IMR-90 (cell line): ENCODE measurements around the gene FAF1. TPM values are rescaled to one million over a fixed set of nuclear protein-coding genes. Genes with fewer than 3 reads are reported as not detected.

ENCODE experiments used
- ATAC-seq: fragments of 200-7000 bp; cut with Tn5 transposase; 2 replicates; pipeline ENCODE4 v1.9.1; 2020; ENCODE audit warnings: low read depth, mild to moderate bottlenecking, moderate library complexity
- BruUV-seq: library from RNA; stranded (reverse); fragments of 400-500 nt; replicated peaks from 2 replicates; lab custom pipeline; 2021; lab: Mats Ljungman, UMichigan
- CTCF ChIA-PET: fragments of 300-600 bp; formaldehyde crosslinking; extraction: SDS; loops from one replicate; lab custom pipeline; 2021; ENCODE audit warnings: antibody characterized with exemption; lab: Yijun Ruan, JAX
- POLR2A ChIA-PET: fragments of 300-600 bp; sonication (Branson Sonifier 250); formaldehyde crosslinking; loops from one replicate; lab custom pipeline; 2022; ENCODE audit warnings: antibody characterized with exemption; ENCODE audit not compliant: unreplicated experiment; lab: Charles Lee
- DNase-seq: peaks from one replicate; pipeline ENCODE4 v3.0.0; 2013
- H2AFZ ChIP-seq: replicated peaks from 2 replicates; pipeline ENCODE3; 2013; ENCODE audit warnings: low read length, mild to moderate bottlenecking; ENCODE audit not compliant: poor library complexity
- H2AK5ac ChIP-seq: 2 replicates; pipeline ENCODE4 v1.6.1; 2013; ENCODE audit warnings: low read depth, low read length, inconsistent platforms
- H2AK9ac ChIP-seq: replicated peaks from 2 replicates; pipeline ENCODE3; 2013; ENCODE audit warnings: mild to moderate bottlenecking, low read depth, low read length, moderate library complexity; ENCODE audit not compliant: poor library complexity
- H2BK120ac ChIP-seq: 2 replicates; pipeline ENCODE4 v1.6.1; 2013; ENCODE audit warnings: low read depth, low read length, inconsistent platforms
- H2BK15ac ChIP-seq: 3 replicates; pipeline ENCODE4 v1.6.1; 2013; ENCODE audit warnings: low read depth, low read length, inconsistent platforms
- H2BK20ac ChIP-seq: 2 replicates; pipeline ENCODE4 v1.6.1; 2013; ENCODE audit warnings: low read depth, mild to moderate bottlenecking, inconsistent platforms, low read length, moderate library complexity
- H2BK5ac ChIP-seq: 2 replicates; pipeline ENCODE4 v1.6.1; 2013; ENCODE audit warnings: mild to moderate bottlenecking, low read depth, low read length, inconsistent platforms; ENCODE audit not compliant: poor library complexity, severe bottlenecking
- H3K14ac ChIP-seq: replicated peaks from 2 replicates; pipeline ENCODE4 v1.6.1; 2013; ENCODE audit warnings: low read depth, low read length, inconsistent platforms
- H3K18ac ChIP-seq: 2 replicates; pipeline ENCODE4 v1.6.1; 2013; ENCODE audit warnings: low read depth, low read length, control low read depth
- H3K23ac ChIP-seq: 2 replicates; pipeline ENCODE4 v1.6.1; 2013; ENCODE audit warnings: low read depth, low read length, inconsistent platforms
- H3K27ac ChIP-seq: 2 replicates; pipeline ENCODE4 v1.5.1; 2013; ENCODE audit warnings: mild to moderate bottlenecking, control low read depth, low read length; ENCODE audit not compliant: insufficient read depth
- H3K27me3 ChIP-seq: 2 replicates; pipeline ENCODE4 v1.6.1; 2013; ENCODE audit warnings: low read length; ENCODE audit not compliant: control insufficient read depth, insufficient read depth
- H3K36me3 ChIP-seq: 2 replicates; pipeline ENCODE4 v1.6.1; 2013; ENCODE audit warnings: low read length, mixed read lengths; ENCODE audit not compliant: control insufficient read depth, insufficient read depth
- H3K4ac ChIP-seq: 2 replicates; pipeline ENCODE4 v1.6.1; 2013; ENCODE audit warnings: low read depth, low read length, inconsistent platforms
- H3K4me1 ChIP-seq: 2 replicates; pipeline ENCODE4 v1.6.1; 2013; ENCODE audit warnings: low read length, mixed read lengths; ENCODE audit not compliant: control insufficient read depth, insufficient read depth
- H3K4me2 ChIP-seq: 2 replicates; pipeline ENCODE4 v1.6.1; 2013; ENCODE audit warnings: low read depth, mild to moderate bottlenecking, control low read depth, low read length, moderate library complexity
- H3K4me3 ChIP-seq: 2 replicates; pipeline ENCODE4 v1.5.1; 2013; ENCODE audit warnings: low read depth, mild to moderate bottlenecking, control low read depth, low read length, moderate library complexity; ENCODE audit not compliant: insufficient read depth
- H3K56ac ChIP-seq: 2 replicates; pipeline ENCODE4 v1.6.1; 2013; ENCODE audit warnings: low read length, inconsistent platforms; ENCODE audit not compliant: insufficient read depth; ENCODE audit errors: extremely low read depth
- H3K79me1 ChIP-seq, 2 experiments: 2 replicates each; pipeline ENCODE4 v1.6.1; 2013; ENCODE audit warnings: low read length in 2 of 2, inconsistent platforms in 1 of 2, low read depth in 1 of 2
- H3K9ac ChIP-seq: 2 replicates; pipeline ENCODE4 v1.6.1; 2013; ENCODE audit warnings: low read depth, low read length, control low read depth
- H3K9me1 ChIP-seq: 2 replicates; pipeline ENCODE4 v1.6.1; 2013; ENCODE audit warnings: low read length, inconsistent platforms; ENCODE audit not compliant: insufficient read depth
- H3K9me3 ChIP-seq: 2 replicates; pipeline ENCODE4 v1.6.1; 2013; ENCODE audit warnings: low read length; ENCODE audit not compliant: control insufficient read depth, insufficient read depth
- H4K20me1 ChIP-seq: 2 replicates; pipeline ENCODE4 v1.6.1; 2013; ENCODE audit warnings: low read length, inconsistent platforms; ENCODE audit not compliant: insufficient read depth
- H4K5ac ChIP-seq: 2 replicates; pipeline ENCODE4 v1.6.1; 2013; ENCODE audit warnings: mild to moderate bottlenecking, low read depth, low read length, control low read depth
- H4K8ac ChIP-seq, 2 experiments: 2 replicates each; pipeline ENCODE4 v1.6.1; 2013; ENCODE audit warnings: low read depth in 2 of 2, low read length in 2 of 2, control low read depth in 1 of 2, inconsistent platforms in 1 of 2
- H4K91ac ChIP-seq: 2 replicates; pipeline ENCODE4 v1.6.1; 2013; ENCODE audit warnings: low read depth, low read length, inconsistent platforms; ENCODE audit not compliant: insufficient read depth
- BHLHE40 ChIP-seq: fragments of 150-350 bp; IDR thresholded peaks from 2 replicates; pipeline ENCODE4 v1.6.1; 2016; ENCODE audit warnings: mild to moderate bottlenecking, low read depth, low read length
- CEBPB ChIP-seq: IDR thresholded peaks from 2 replicates; pipeline ENCODE4 v1.6.1; 2012; ENCODE audit warnings: low read depth, low read length, improper control_type of control experiment
- CHD1 ChIP-seq: IDR thresholded peaks from 2 replicates; pipeline ENCODE4 v1.6.1; 2012; ENCODE audit warnings: low read depth, low read length, improper control_type of control experiment
- ELK1 ChIP-seq: fragments of 150-350 bp; IDR thresholded peaks from 2 replicates; pipeline ENCODE4 v1.6.1; 2016; ENCODE audit warnings: low read depth, mild to moderate bottlenecking, low read length, moderate library complexity, borderline replicate concordance
- POLR2A ChIP-seq: IDR thresholded peaks from 2 replicates; pipeline ENCODE4 v1.6.1; 2012; ENCODE audit warnings: mild to moderate bottlenecking, low read depth, low read length
- RFX5 ChIP-seq: IDR thresholded peaks from 2 replicates; pipeline ENCODE4 v1.8.0; 2012; ENCODE audit warnings: low read depth, mild to moderate bottlenecking, low read length, moderate library complexity
- WGBS, 2 experiments: methylation state at CpG; one replicate each; pipeline versions ENCODE4 v1.1.5 to v1.1.7; 2013; ENCODE audit warnings: missing lambda C conversion rate in 2 of 2; ENCODE audit not compliant: insufficient read length in 1 of 2; ENCODE audit errors: extremely low coverage in 2 of 2; 5-methylcytosine and 5-hydroxymethylcytosine counted together
- dilution Hi-C: fragments of 300-500 bp; cut with HindIII; formaldehyde crosslinking; loops from one replicate; pipeline ENCODE4 v1.14.3; 2018; ENCODE audit warnings: low sequenced_read_pairs; ENCODE audit not compliant: unreplicated experiment
- in situ Hi-C: fragments of 300-500 bp; cut with MboI; formaldehyde crosslinking; loops from 3 replicates; pipeline ENCODE4 v1.14.3; 2019; ENCODE audit warnings: low sequenced_read_pairs, inconsistent platforms, mixed read lengths
- intact Hi-C: fragments of 100-400 bp; cut with micrococcal nuclease; formaldehyde crosslinking; loops from 2 replicates; pipeline ENCODE4 v1.10.0; 2022
- polyA plus RNA-seq, 3 experiments: library from polyadenylated mRNA; depleted of rRNA; stranded (reverse); fragments of >200 nt; gene quantifications; 2 replicates each; pipeline ENCODE4 v1.2.3, GENCODE V29; 2012; ENCODE audit warnings: low replicate concordance in 1 of 3
- total RNA-seq: library from RNA; depleted of rRNA; stranded (reverse); fragments of >200 nt; gene quantifications from 2 replicates; pipeline ENCODE4 v1.2.3, GENCODE V29; 2012

FAF1 gene
- total and polyA plus RNA-seq, 2 of the 4 experiments (the other 2 are of a cell fraction), result 18.8 to 72.9 TPM

- no peak for TF ChIP-seq CEBPB
- no peak for TF ChIP-seq ELK1
- TF ChIP-seq POLR2A, result no peak
- no peak for TF ChIP-seq BHLHE40
- no peak for TF ChIP-seq RFX5
- TF ChIP-seq CHD1, result no peak
- ChIA-PET POLR2A (no interaction called here), CTCF (no interaction called here)
- Histone ChIP-seq H2BK20ac (no peak overlapping the region), H3K27me3 (no peaks in the 10 kb centered on the region), H3K4me3 (no peak overlapping the region), H2BK15ac (no peak overlapping the region), H2AK5ac (no peak overlapping the region), H3K27ac (no peak overlapping the region), H3K36me3 (no peaks in the 10 kb centered on the region), H3K9me1 (no peaks in the 10 kb centered on the region), H4K20me1 (no peaks in the 10 kb centered on the region), H4K8ac (no peak overlapping the region), H3K23ac (no peak overlapping the region), H2BK5ac (no peak overlapping the region), H3K56ac (no peak overlapping the region), H3K79me1 (no peaks in the 10 kb centered on the region; a peak in 1 of 4 replicates), H3K18ac (no peak overlapping the region), H3K9ac (no peak overlapping the region), H3K4me2 (no peak overlapping the region), H3K4ac (no peak overlapping the region), H2AFZ (no peak overlapping the region), H2AK9ac (no peak overlapping the region), H3K4me1 (peaks cover 5% of the 10 kb centered on the region; the same call in 1 of the 2 replicates), H2BK120ac (no peak overlapping the region), H4K91ac (no peak overlapping the region), H3K14ac (no peak overlapping the region), H3K9me3 (no peaks in the 10 kb centered on the region), H4K5ac (no peak overlapping the region)
- intact Hi-C loops (no loop called here), in situ Hi-C loops (loop anchor here (10.0 kb wide), 1 partner anchor 76 kb away; no protein-coding TSS in a partner anchor), dilution Hi-C loops (no loop called here)
- ATAC-seq (no peak), DNase-seq (no peak)
- WGBS, 2 experiments, result no CpG with 5 or more reads among the region's 2 CpGs
- no TSS peak for BruUV-seq
Observed at GRCh38 chr1:50700621-50701020, 259.4 kb downstream of the FAF1 start.
